HepG2 (cell line): ENCODE results near the gene IL12A. TPM values are rescaled to one million over a fixed set of nuclear protein-coding genes. Genes with fewer than 3 reads are reported as not detected.

Experiments
- ESRRA ChIP-seq: sonication (generic); formaldehyde crosslinking; IDR thresholded peaks from 2 replicates; pipeline ENCODE4 v1.5.1; 2020; ENCODE audit warnings: mild to moderate bottlenecking, low read depth, missing genetic modification reagents
- ETV6 ChIP-seq: sonication (generic); formaldehyde crosslinking; conservative IDR thresholded peaks from 2 replicates; pipeline ENCODE4 v1.4.0; 2020; ENCODE audit warnings: missing genetic modification reagents
- FLYWCH1 ChIP-seq: sonication (generic); formaldehyde crosslinking; IDR thresholded peaks from 2 replicates; pipeline ENCODE4 v1.8.1; 2023; ENCODE audit warnings: mild to moderate bottlenecking, missing genetic modification reagents
- HDAC6 ChIP-seq: fragments of 200-600 bp; sonication (generic); IDR thresholded peaks from 2 replicates; pipeline ENCODE4 v1.7.0; 2017; ENCODE audit warnings: mild to moderate bottlenecking, antibody characterized with exemption, low read length, low read depth
- MATR3 ChIP-seq: sonication (generic); formaldehyde crosslinking; IDR thresholded peaks from 2 replicates; pipeline ENCODE4 v1.4.0; 2020; ENCODE audit warnings: missing genetic modification reagents
- MEF2D ChIP-seq: sonication (generic); formaldehyde crosslinking; IDR thresholded peaks from 2 replicates; pipeline ENCODE4 v1.5.1; 2020; ENCODE audit warnings: mild to moderate bottlenecking, missing genetic modification reagents
- NAIF1 ChIP-seq: sonication (generic); formaldehyde crosslinking; IDR thresholded peaks from 2 replicates; pipeline ENCODE4 v1.5.0; 2020; ENCODE audit warnings: mild to moderate bottlenecking, missing genetic modification reagents, borderline replicate concordance
- NCOA5 ChIP-seq: sonication (generic); formaldehyde crosslinking; IDR thresholded peaks from 2 replicates; pipeline ENCODE4 v1.4.0; 2020; ENCODE audit warnings: missing genetic modification reagents
- NFE2L1 ChIP-seq: sonication (generic); formaldehyde crosslinking; IDR thresholded peaks from 2 replicates; pipeline ENCODE4 v1.4.0; 2020; ENCODE audit warnings: missing genetic modification reagents, mild to moderate bottlenecking, borderline replicate concordance
- POLR2A ChIP-seq, 2 experiments: IDR thresholded peaks; 2 replicates each; pipeline ENCODE4 v1.6.1; 2011; ENCODE audit warnings: low read depth in 2 of 2, low read length in 2 of 2, mild to moderate bottlenecking in 1 of 2, moderate library complexity in 1 of 2; ENCODE audit not compliant: insufficient read depth in 1 of 2
- RARG ChIP-seq: sonication (generic); formaldehyde crosslinking; IDR thresholded peaks from 2 replicates; pipeline ENCODE4 v1.4.0; 2020; ENCODE audit warnings: low read depth, mild to moderate bottlenecking, missing genetic modification reagents
- RBM39 ChIP-seq: fragments of 200-400 bp; formaldehyde crosslinking; IDR thresholded peaks from one replicate; pipeline ENCODE4 v1.6.1; 2018; ENCODE audit warnings: antibody characterized with exemption, mild to moderate bottlenecking, low read depth, low read length; ENCODE audit not compliant: poor library complexity, severe bottlenecking
- SMAD1 ChIP-seq: sonication (generic); formaldehyde crosslinking; IDR thresholded peaks from 2 replicates; pipeline ENCODE4 v1.4.0; 2020; ENCODE audit warnings: missing genetic modification reagents, low read depth, mild to moderate bottlenecking, borderline replicate concordance
- SNAPC2 ChIP-seq: sonication (generic); formaldehyde crosslinking; IDR thresholded peaks from 2 replicates; pipeline ENCODE4 v1.8.1; 2022; ENCODE audit warnings: mild to moderate bottlenecking, missing genetic modification reagents
- SYNCRIP ChIP-seq: fragments of 200-400 bp; formaldehyde crosslinking; IDR thresholded peaks from 2 replicates; pipeline ENCODE4 v1.6.1; 2018; ENCODE audit warnings: mild to moderate bottlenecking, low read depth, low read length; ENCODE audit not compliant: insufficient read depth
- TBX2 ChIP-seq: sonication (generic); formaldehyde crosslinking; IDR thresholded peaks from 2 replicates; pipeline ENCODE4 v1.5.0; 2020; ENCODE audit warnings: missing genetic modification reagents, mild to moderate bottlenecking, borderline replicate concordance
- TMF1 ChIP-seq: sonication (generic); formaldehyde crosslinking; IDR thresholded peaks from 2 replicates; pipeline ENCODE4 v1.8.1; 2022; ENCODE audit warnings: low read depth, missing genetic modification reagents
- TRIM24 ChIP-seq: sonication (generic); formaldehyde crosslinking; IDR thresholded peaks from 2 replicates; pipeline ENCODE4 v1.8.0; 2022; ENCODE audit warnings: mild to moderate bottlenecking, missing genetic modification reagents
- XBP1 ChIP-seq: sonication (generic); formaldehyde crosslinking; IDR thresholded peaks from 2 replicates; pipeline ENCODE4 v1.5.0; 2020; ENCODE audit warnings: missing genetic modification reagents
- ZKSCAN8 ChIP-seq: IDR thresholded peaks from 2 replicates; pipeline ENCODE4 v1.6.1; 2016; ENCODE audit warnings: borderline replicate concordance, missing genetic modification reagents, missing compliant biosample characterization
- ZNF33A ChIP-seq: sonication (generic); formaldehyde crosslinking; IDR thresholded peaks from 2 replicates; pipeline ENCODE4 v1.5.1; 2020; ENCODE audit warnings: missing genetic modification reagents, mild to moderate bottlenecking, moderate library complexity, borderline replicate concordance
- ZNF879 ChIP-seq: sonication (generic); formaldehyde crosslinking; IDR thresholded peaks from 2 replicates; pipeline ENCODE4 v1.8.1; 2023; ENCODE audit warnings: missing genetic modification reagents
- polyA plus RNA-seq, 8 experiments: library from polyadenylated mRNA; depleted of rRNA in 3 of 8; stranded (reverse) in 7 of 8; unstranded in 1 of 8; fragments of >200 nt; fragmentation: Illumina TruSeq in 4 of 8; extraction: Trizol in 4 of 8; gene quantifications; 2 replicates each; pipeline versions ENCODE4 v1.2.1 to v1.2.3, GENCODE V29; 2011 to 2016; ENCODE audit warnings: low read depth in 4 of 8, missing spikeins in 1 of 8, mixed read lengths in 1 of 8; ENCODE audit not compliant: insufficient read depth in 1 of 8
- total RNA-seq, 5 experiments: library from RNA; depleted of rRNA; stranded (reverse); fragments of >200 nt; fragmentation: Illumina TruSeq; extraction: Trizol; gene quantifications; 2 replicates each; pipeline ENCODE4 v1.2.3, GENCODE V29; 2016; ENCODE audit warnings: low read depth in 1 of 5
- TF ChIP-seq, protein P1 (sequence below): sonication (generic); formaldehyde crosslinking; IDR thresholded peaks from 2 replicates; pipeline ENCODE4 v1.9.0; 2021; ENCODE audit warnings: missing genetic modification reagents, borderline replicate concordance
- TF ChIP-seq, protein P2 (sequence below): sonication (generic); formaldehyde crosslinking; IDR thresholded peaks from 2 replicates; pipeline ENCODE4 v1.5.1; 2020; ENCODE audit warnings: missing genetic modification reagents, mild to moderate bottlenecking, borderline replicate concordance
- TF ChIP-seq, protein P3 (sequence below): fragments of 450-650 bp; IDR thresholded peaks from 2 replicates; pipeline ENCODE4 v1.6.1; 2017; ENCODE audit warnings: mild to moderate bottlenecking

Gene IL12A
- total and polyA plus RNA-seq, 2 of the 13 experiments (the other 11 are each of a cell fraction or from before 2014, with no cell fraction given), result 0.36 to 1.1 TPM

DNA sequence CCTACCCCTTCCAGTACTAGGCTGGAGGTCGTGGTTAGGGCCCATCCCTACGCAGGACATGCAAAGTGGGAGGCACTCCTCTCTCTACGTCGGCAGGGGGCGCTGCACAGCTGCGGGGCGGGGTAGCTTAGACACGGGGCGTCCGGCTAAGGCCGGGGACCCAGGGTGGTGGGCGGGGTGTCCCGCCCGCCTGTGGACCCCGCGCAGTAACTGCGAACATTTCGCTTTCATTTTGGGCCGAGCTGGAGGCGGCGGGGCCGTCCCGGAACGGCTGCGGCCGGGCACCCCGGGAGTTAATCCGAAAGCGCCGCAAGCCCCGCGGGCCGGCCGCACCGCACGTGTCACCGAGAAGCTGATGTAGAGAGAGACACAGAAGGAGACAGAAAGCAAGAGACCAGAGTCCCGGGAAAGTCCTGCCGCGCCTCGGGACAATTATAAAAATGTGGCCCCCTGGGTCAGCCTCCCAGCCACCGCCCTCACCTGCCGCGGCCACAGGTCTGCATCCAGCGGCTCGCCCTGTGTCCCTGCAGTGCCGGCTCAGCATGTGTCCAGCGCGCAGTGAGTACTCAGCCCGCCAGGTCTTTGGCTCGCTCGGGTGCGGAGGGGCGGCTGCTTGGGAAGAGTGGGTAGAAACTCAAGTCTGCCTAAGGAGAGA, at the start of gene IL12A (continued):
- TF ChIP-seq, protein P1, sequence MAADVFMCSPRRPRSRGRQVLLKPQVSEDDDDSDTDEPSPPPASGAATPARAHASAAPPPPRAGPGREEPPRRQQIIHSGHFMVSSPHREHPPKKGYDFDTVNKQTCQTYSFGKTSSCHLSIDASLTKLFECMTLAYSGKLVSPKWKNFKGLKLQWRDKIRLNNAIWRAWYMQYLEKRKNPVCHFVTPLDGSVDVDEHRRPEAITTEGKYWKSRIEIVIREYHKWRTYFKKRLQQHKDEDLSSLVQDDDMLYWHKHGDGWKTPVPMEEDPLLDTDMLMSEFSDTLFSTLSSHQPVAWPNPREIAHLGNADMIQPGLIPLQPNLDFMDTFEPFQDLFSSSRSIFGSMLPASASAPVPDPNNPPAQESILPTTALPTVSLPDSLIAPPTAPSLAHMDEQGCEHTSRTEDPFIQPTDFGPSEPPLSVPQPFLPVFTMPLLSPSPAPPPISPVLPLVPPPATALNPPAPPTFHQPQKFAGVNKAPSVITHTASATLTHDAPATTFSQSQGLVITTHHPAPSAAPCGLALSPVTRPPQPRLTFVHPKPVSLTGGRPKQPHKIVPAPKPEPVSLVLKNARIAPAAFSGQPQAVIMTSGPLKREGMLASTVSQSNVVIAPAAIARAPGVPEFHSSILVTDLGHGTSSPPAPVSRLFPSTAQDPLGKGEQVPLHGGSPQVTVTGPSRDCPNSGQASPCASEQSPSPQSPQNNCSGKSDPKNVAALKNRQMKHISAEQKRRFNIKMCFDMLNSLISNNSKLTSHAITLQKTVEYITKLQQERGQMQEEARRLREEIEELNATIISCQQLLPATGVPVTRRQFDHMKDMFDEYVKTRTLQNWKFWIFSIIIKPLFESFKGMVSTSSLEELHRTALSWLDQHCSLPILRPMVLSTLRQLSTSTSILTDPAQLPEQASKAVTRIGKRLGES (CRISPR knock-in tag), result no peak
- no peak for TF ChIP-seq TRIM24
- TF ChIP-seq, protein P2, sequence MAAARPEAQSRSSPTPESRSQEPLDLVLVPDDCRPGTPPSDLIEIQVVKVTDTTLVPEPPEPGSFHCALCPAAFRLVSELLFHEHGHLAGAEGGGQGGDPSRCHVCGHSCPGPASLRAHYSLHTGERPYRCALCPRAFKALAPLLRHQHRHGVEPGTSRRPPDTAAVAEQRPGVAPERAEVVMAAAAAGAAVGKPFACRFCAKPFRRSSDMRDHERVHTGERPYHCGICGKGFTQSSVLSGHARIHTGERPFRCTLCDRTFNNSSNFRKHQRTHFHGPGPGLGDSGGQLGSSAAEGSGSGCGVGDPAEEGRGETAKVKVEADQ (CRISPR knock-in tag), result no peak
- TF ChIP-seq FLYWCH1, result no peak
- no peak for TF ChIP-seq MATR3 (CRISPR knock-in tag)
- no peak for TF ChIP-seq ZNF879 (CRISPR knock-in tag)
- TF ChIP-seq POLR2A (IDR thresholded peaks at IDR 0.05; ENCODE audit: insufficient read depth in 1 of 2, low read depth in 2 of 2, low read length in 2 of 2), result 0 out of 4 replicates have a peak, but pooled peaks of 1 of the 2 experiments have one; percentile 24
- TF ChIP-seq SMAD1 (CRISPR knock-in tag), result no peak
- TF ChIP-seq ZKSCAN8, result no peak
- no peak for TF ChIP-seq ZNF33A (CRISPR knock-in tag)
- peak; percentile 53; the same call in 1 of the 2 replicates for TF ChIP-seq TBX2 (CRISPR knock-in tag)
- TF ChIP-seq RARG (CRISPR knock-in tag), result no peak
- TF ChIP-seq NFE2L1, result no peak
- no peak; the same call in 1 of the 2 replicates for TF ChIP-seq ESRRA (CRISPR knock-in tag)
- TF ChIP-seq ETV6 (CRISPR knock-in tag), result no peak
- no peak for TF ChIP-seq MEF2D (CRISPR knock-in tag)
- no peak for TF ChIP-seq SYNCRIP
- no peak for TF ChIP-seq NAIF1 (CRISPR knock-in tag)
- no peak for TF ChIP-seq RBM39
- TF ChIP-seq SNAPC2 (CRISPR knock-in tag), result no peak
- TF ChIP-seq XBP1, result no peak
- TF ChIP-seq TMF1, result no peak
- TF ChIP-seq NCOA5 (CRISPR knock-in tag), result no peak
- TF ChIP-seq, protein P3, sequence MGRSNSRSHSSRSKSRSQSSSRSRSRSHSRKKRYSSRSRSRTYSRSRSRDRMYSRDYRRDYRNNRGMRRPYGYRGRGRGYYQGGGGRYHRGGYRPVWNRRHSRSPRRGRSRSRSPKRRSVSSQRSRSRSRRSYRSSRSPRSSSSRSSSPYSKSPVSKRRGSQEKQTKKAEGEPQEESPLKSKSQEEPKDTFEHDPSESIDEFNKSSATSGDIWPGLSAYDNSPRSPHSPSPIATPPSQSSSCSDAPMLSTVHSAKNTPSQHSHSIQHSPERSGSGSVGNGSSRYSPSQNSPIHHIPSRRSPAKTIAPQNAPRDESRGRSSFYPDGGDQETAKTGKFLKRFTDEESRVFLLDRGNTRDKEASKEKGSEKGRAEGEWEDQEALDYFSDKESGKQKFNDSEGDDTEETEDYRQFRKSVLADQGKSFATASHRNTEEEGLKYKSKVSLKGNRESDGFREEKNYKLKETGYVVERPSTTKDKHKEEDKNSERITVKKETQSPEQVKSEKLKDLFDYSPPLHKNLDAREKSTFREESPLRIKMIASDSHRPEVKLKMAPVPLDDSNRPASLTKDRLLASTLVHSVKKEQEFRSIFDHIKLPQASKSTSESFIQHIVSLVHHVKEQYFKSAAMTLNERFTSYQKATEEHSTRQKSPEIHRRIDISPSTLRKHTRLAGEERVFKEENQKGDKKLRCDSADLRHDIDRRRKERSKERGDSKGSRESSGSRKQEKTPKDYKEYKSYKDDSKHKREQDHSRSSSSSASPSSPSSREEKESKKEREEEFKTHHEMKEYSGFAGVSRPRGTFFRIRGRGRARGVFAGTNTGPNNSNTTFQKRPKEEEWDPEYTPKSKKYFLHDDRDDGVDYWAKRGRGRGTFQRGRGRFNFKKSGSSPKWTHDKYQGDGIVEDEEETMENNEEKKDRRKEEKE, result no peak
- TF ChIP-seq HDAC6, result no peak
